GM10266 (cell line): ENCODE results near the gene C14orf119.
A peak's percentile ranks its signal among the peaks of the same experiment; 100 is the strongest.

Experiments
- DNase-seq: peaks from one replicate; pipeline ENCODE4 v3.0.0; 2012; ENCODE audit errors: extremely low spot score
- TF ChIP-seq, protein P1 (sequence below): IDR thresholded peaks from 2 replicates; pipeline ENCODE4 v1.5.1; 2012; ENCODE audit warnings: mild to moderate bottlenecking, low read depth; ENCODE audit not compliant: control insufficient read depth, insufficient read depth; ENCODE audit errors: missing control alignments

The C14orf119 gene

DNA sequence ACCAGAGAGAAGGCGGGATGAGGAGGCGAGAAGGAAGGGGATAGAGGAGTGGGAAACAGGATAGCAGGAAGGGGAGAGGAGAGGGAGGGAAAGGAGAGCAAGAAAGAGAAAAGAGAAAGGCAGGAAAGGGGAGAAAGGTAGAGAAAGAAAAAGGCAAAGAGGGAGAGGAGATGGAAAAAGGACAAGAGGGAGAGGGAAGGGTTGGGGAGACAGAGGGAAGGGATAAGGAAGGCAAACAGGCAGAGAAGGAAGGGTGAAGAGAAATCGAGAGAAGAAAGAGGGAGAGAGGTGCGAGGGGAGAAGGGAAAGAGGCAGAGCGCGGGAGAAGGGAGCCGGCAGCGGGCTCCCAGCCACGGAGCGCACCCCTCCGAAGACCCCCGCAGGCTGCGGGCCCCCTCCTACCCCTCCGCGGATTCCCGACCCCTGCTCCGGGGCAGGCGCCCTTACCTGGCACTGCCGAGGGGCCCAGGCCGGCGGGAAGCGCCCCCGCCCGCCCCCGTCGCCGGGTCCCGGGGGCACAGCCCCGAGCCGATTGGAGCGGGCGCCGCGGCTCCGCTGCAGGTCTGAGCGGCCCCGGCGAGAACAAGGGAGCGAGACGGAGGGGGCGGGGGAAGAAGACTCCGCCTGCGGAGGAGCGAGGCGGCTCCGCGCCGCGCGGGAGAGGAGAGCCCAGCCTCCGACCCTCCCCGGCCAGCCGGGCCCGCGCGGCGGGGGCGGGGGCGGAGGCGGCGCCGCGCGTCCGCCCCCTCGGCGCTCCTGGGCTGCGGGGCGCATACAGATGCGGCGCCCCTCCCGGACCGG is 38.1 kb upstream of the C14orf119 start, which contains the start of gene CDH24:
CDH24 (minus strand) TSS at position 565 of the 801 bp plus-strand sequence. CDS start 1,787 bp downstream, outside the sequence.
- TF ChIP-seq, protein P1, sequence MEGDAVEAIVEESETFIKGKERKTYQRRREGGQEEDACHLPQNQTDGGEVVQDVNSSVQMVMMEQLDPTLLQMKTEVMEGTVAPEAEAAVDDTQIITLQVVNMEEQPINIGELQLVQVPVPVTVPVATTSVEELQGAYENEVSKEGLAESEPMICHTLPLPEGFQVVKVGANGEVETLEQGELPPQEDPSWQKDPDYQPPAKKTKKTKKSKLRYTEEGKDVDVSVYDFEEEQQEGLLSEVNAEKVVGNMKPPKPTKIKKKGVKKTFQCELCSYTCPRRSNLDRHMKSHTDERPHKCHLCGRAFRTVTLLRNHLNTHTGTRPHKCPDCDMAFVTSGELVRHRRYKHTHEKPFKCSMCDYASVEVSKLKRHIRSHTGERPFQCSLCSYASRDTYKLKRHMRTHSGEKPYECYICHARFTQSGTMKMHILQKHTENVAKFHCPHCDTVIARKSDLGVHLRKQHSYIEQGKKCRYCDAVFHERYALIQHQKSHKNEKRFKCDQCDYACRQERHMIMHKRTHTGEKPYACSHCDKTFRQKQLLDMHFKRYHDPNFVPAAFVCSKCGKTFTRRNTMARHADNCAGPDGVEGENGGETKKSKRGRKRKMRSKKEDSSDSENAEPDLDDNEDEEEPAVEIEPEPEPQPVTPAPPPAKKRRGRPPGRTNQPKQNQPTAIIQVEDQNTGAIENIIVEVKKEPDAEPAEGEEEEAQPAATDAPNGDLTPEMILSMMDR, result no peak

DNA sequence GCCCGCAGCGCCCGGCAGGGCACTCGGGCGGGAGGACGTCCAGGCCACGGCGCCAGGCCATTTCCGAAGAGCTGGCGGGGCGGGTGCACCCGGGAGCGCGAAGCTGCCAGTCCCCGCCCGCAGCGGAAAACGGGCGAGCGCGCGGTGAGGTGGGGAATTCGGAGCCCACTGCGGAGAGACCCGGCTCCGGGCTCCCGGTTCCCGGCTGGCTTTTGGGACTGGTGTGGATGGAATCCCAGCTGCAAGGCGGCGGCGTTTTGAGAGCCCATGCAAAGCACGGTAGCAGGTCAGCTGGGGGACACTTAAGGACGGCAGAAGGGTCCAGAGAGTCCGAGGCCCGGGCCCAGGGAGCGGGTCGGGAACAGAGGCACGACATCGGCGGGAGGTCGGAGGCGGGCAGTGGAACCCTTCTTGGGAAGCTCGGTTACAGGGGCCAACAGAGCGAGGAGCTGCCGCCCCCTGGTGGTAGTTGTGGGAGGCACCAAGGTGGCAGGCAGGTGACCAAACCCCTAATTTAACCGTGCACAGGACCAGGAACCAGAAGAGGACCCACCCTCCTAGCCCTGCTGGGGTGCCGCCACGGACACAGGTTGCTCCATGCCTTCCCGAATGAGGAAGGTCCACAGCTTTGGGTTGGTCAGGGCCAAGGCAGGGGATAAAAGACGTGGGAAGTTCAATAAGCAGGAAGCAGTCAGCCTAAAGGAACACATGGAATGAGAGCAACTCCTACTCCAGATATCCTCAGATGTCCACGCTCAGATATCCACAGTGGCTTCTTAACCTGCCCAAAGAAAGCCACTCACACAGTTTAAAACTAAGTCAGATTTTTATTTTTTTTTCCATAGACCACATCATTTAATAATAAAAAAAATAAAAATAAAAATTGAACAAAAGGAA is 37.3 kb upstream of the C14orf119 start:
- TF ChIP-seq, protein P1, result peak; percentile 96
- peak; percentile 95 for DNase-seq

More for the DNA sequence above, 38.1 kb upstream of the C14orf119 start, which contains the start of gene CDH24:
- peak; percentile 93 for DNase-seq

DNA sequence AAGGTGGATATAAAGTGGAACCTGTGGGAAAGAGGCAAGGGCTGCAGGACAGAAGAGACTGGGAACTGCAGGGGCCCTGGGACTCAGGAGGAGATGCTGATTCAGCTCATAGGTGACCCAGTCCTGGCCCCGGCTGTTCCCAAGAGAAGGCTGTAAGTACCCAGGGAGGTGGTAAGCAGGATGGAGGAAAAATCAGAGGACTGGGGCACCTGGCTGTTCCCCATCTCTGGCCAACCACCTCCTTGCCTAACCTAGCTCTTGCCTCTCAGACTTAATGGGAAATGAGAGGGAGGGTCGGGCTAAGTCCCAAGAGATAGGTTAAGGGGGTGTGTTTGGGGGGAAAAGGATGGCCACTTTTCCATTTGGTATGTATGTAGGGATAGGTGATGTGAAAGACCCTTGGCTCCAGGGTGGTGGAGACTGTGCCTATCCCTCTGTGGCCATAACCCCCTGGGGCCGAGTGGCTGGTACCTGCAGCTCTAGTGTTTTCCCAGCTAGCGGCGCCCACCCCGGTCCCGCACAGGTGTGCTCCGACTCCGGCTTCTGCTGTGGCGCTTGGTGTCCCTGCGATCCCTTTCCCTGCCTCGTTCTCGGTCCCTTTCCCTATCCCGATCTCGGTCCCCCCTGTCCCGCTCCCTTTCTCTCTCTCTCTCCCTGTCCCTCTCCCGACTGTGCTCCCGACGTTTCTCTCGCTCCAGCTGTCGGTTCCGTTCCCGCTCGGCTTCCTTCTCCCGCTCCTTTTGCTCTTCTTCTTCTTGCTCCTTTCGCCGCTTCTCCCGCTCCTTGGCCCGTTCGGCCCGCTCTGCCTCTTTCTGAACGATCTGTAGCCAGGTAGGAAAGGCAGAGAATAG is 36.4 kb upstream of the C14orf119 start:
- DNase-seq, result no peak
- TF ChIP-seq, protein P1, result no peak

DNA sequence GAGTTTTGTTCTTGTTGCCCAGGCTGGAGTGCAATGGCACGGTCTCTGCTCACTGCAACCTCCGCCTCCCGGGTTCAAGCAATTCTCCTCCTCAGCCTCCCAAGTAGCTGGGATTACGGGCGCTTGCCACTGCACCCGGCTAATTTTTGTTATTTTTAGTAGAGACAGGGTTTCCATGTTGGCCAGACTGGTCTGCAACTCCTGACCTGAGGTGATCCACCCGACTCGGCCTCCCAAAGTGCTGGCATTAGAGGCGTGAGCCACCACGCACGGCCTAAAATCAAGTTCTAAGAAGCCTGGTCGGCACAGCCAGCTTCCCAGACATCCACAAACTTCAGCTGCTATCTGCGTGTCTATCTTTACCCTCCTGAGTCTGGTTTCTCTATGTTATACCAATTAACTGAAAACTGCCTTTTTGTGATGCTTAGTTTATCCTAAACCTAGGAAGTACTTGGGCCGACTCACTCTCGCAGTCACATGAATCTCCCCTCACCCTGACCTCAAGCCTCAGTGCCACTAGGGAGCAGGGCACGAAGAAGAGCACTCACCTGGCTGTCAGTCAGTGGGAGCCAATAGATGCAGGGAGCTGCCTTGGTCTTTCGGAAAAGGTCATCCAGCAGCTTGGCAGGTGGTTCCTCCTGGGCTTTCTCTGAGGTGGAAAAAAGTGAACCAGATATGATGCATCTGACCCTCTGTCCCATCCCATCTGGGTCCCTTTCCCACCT is 34.6 kb upstream of the C14orf119 start:
- DNase-seq, result peak; percentile 5
- TF ChIP-seq, protein P1, result no peak

DNA sequence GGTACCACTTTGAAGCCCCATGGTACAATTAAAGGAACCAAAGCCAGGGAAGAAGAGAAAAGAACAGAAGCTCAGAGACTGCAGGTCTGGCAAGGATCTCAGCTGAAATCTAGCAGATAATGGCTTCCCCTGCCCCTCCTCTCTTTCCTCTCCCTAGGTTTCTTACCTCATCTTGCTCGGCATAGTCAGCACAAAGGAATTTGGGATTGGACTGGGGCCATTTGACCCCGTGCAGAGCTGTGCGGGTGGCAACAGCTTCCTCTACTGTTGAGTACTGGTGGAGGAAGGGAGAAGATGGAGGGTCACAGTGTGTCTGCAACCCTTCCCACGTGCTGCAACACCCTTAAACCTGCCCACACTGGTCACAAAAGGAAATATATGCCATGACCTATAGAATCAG is 33.3 kb upstream of the C14orf119 start:
- DNase-seq, result no peak
- TF ChIP-seq, protein P1, result no peak

DNA sequence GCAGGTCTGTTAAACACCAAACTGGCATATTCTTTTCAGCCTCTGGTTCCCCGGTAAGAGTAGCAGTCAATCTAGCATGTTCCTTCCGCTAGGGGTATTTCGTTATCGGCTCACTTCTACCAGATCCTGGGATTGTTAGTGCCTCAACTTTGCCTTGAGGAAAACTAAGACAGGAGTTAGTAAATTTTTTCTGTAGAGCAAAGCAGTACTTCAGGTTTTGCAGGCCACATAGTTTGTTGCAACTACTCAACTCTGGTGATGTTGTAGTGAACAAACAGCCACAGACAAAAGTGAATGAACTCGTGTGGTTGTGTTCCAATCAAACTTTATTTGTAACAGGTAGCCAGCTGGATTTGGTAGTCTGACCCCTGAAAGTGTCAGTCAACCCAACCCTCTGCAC is 31.7 kb upstream of the C14orf119 start:
- no peak for DNase-seq
- TF ChIP-seq, protein P1, result no peak
